PC-3 (cell line): ENCODE results near the gene TLNRD1. TPM values are rescaled to one million over a fixed set of nuclear protein-coding genes. Genes with fewer than 3 reads are reported as not detected.

Experiments
- ATAC-seq: fragments of 200-7000 bp; cut with Tn5 transposase; 2 replicates; pipeline ENCODE4 v1.9.1; 2020; ENCODE audit warnings: mild to moderate bottlenecking, moderate library complexity
- BruUV-seq: library from RNA; stranded (reverse); fragments of 400-500 nt; replicated peaks from 2 replicates; lab custom pipeline; 2021; lab: Mats Ljungman, UMichigan
- CTCF ChIA-PET: fragments of 300-600 bp; sonication (Branson Sonifier 250); formaldehyde crosslinking; loops from one replicate; lab custom pipeline; 2022; ENCODE audit warnings: antibody characterized with exemption; lab: Charles Lee
- POLR2A ChIA-PET: fragments of 300-600 bp; sonication (Branson Sonifier 250); formaldehyde crosslinking; loops from one replicate; lab custom pipeline; 2022; ENCODE audit warnings: antibody characterized with exemption; ENCODE audit not compliant: unreplicated experiment; lab: Charles Lee
- DNase-seq: peaks from one replicate; pipeline ENCODE4 v3.0.0-alpha.2; 2015
- H2AFZ ChIP-seq: fragments of 300-600 bp; sonication (generic); 2 replicates; pipeline ENCODE4 v1.6.0; 2016; ENCODE audit warnings: antibody characterized with exemption, low read length
- H3F3A ChIP-seq: fragments of 300-600 bp; sonication (generic); one replicate; pipeline ENCODE4 v1.6.0; 2017; ENCODE audit warnings: antibody characterized with exemption, low read length, control low read depth, mild to moderate bottlenecking; ENCODE audit not compliant: unreplicated experiment
- H3K27ac ChIP-seq: fragments of 300-600 bp; sonication (generic); 2 replicates; pipeline ENCODE4 v1.5.1; 2016; ENCODE audit warnings: mild to moderate bottlenecking, low read length
- H3K27me3 ChIP-seq: fragments of 300-600 bp; sonication (generic); 2 replicates; pipeline ENCODE4 v1.6.1; 2016; ENCODE audit warnings: low read length, mixed read lengths
- H3K36me3 ChIP-seq: fragments of 300-600 bp; sonication (generic); 2 replicates; pipeline ENCODE4 v1.6.1; 2016; ENCODE audit warnings: low read depth, mixed run types, low read length, mixed read lengths
- H3K4me1 ChIP-seq: fragments of 300-600 bp; sonication (generic); 2 replicates; pipeline ENCODE4 v1.5.1; 2016; ENCODE audit warnings: low read length; ENCODE audit not compliant: insufficient read depth
- H3K4me2 ChIP-seq: fragments of 300-600 bp; sonication (generic); 2 replicates; pipeline ENCODE4 v1.6.0; 2016; ENCODE audit warnings: low read length
- H3K4me3 ChIP-seq: fragments of 300-600 bp; sonication (generic); 2 replicates; pipeline ENCODE4 v1.5.1; 2016; ENCODE audit warnings: mild to moderate bottlenecking, low read length, mixed read lengths
- H3K79me2 ChIP-seq: fragments of 300-600 bp; sonication (generic); 2 replicates; pipeline ENCODE4 v1.6.1; 2017; ENCODE audit warnings: low read length, mixed read lengths
- H3K9ac ChIP-seq: fragments of 300-600 bp; sonication (generic); 2 replicates; pipeline ENCODE4 v1.6.0; 2016; ENCODE audit warnings: mild to moderate bottlenecking, low read length
- H3K9me2 ChIP-seq: fragments of 300-600 bp; sonication (generic); replicated peaks from 2 replicates; pipeline ENCODE4 v1.6.1; 2016; ENCODE audit warnings: mixed run types, low read length, mixed read lengths
- H3K9me3 ChIP-seq: fragments of 300-600 bp; sonication (generic); 2 replicates; pipeline ENCODE4 v1.6.1; 2016; ENCODE audit warnings: low read length, mixed read lengths
- H4K20me1 ChIP-seq: fragments of 300-600 bp; sonication (generic); 2 replicates; pipeline ENCODE4 v1.6.1; 2016; ENCODE audit warnings: low read length, mixed read lengths
- CTCF ChIP-seq: fragments of 300-600 bp; sonication (generic); conservative IDR thresholded peaks from 2 replicates; pipeline ENCODE4 v1.5.1; 2017; ENCODE audit warnings: antibody characterized with exemption, low read depth, mild to moderate bottlenecking, low read length
- EZH2 ChIP-seq: fragments of 300-600 bp; sonication (generic); IDR thresholded peaks from one replicate; pipeline ENCODE4 v1.6.1; 2017; ENCODE audit warnings: antibody characterized with exemption, mild to moderate bottlenecking, low read length; ENCODE audit not compliant: unreplicated experiment
- EZH2phosphoT487 ChIP-seq: fragments of 300-600 bp; sonication (generic); IDR thresholded peaks from 2 replicates; pipeline ENCODE4 v1.6.1; 2018; ENCODE audit warnings: mild to moderate bottlenecking, antibody characterized with exemption, low read length, borderline replicate concordance
- intact Hi-C: fragments of 100-400 bp; cut with micrococcal nuclease; formaldehyde crosslinking; loops from 2 replicates; pipeline ENCODE4 v1.9.0; 2023
- total RNA-seq: library from RNA; depleted of rRNA; stranded (reverse); fragments of >200 nt; gene quantifications from 2 replicates; pipeline ENCODE4 v1.2.3, GENCODE V29; 2014

TLNRD1 gene
- total RNA-seq, 1 experiment from 2014 or later: 17.8 TPM

- H4K20me1 ChIP-seq: peaks cover 10% of the 10 kb centered on the region; the same call in 1 of the 2 replicates
- intact Hi-C loops: no loop called here
- no peaks in the 10 kb centered on the region for H3K9me2 ChIP-seq
- ATAC-seq (no peak), DNase-seq (no peak)
- ChIA-PET POLR2A (interaction anchor here (0.7 kb wide), 1 partner anchor 241 kb away, joined by 3 read pairs; no protein-coding TSS in a partner anchor), CTCF (no interaction called here)
- peaks cover 20% of the 10 kb centered on the region; the same call in 1 of the 2 replicates for H3K36me3 ChIP-seq
- TF ChIP-seq CTCF: no peak
- no peak for TF ChIP-seq EZH2
- TF ChIP-seq EZH2phosphoT487: no peak
- H2AFZ ChIP-seq: no peak overlapping the region
- H3K9me3 ChIP-seq: no peaks in the 10 kb centered on the region
- no peak overlapping the region for H3K4me3 ChIP-seq
- H3K9ac ChIP-seq: no peak overlapping the region
- no peaks in the 10 kb centered on the region for H3F3A ChIP-seq
- no peaks in the 10 kb centered on the region for H3K27me3 ChIP-seq
- peaks cover 18% of the 10 kb centered on the region for H3K4me1 ChIP-seq
- no peak overlapping the region for H3K27ac ChIP-seq
- peaks cover 71% of the 10 kb centered on the region for H3K79me2 ChIP-seq
- H3K4me2 ChIP-seq: no peak overlapping the region
- no TSS peak for BruUV-seq
These were observed 17.9 kb upstream of the TLNRD1 start for GRCh38 chr15:80982839-80983238.

GRCh38 chr15:80984856-80985255 is 15.9 kb upstream of the TLNRD1 start:
- intact Hi-C loops: no loop called here
- no peak for DNase-seq
- ATAC-seq: no peak
- TF ChIP-seq CTCF: no peak
- no peak for TF ChIP-seq EZH2phosphoT487
- TF ChIP-seq EZH2: no peak
- H3K79me2 ChIP-seq: peaks cover 76% of the 10 kb centered on the region
- no peak overlapping the region for H3K4me3 ChIP-seq
- H3K27ac ChIP-seq: no peak overlapping the region
- H3K9ac ChIP-seq: no peak overlapping the region
- no peaks in the 10 kb centered on the region for H3F3A ChIP-seq
- peaks cover 22% of the 10 kb centered on the region; the same call in 1 of the 2 replicates for H4K20me1 ChIP-seq
- CTCF ChIA-PET: no interaction called here
- no peaks in the 10 kb centered on the region for H3K9me2 ChIP-seq
- H3K9me3 ChIP-seq: no peaks in the 10 kb centered on the region
- no peaks in the 10 kb centered on the region for H3K27me3 ChIP-seq
- H3K4me2 ChIP-seq: no peak overlapping the region
- H3K36me3 ChIP-seq: peaks cover 7% of the 10 kb centered on the region; the same call in 1 of the 2 replicates
- POLR2A ChIA-PET: no interaction called here
- BruUV-seq: no TSS peak
- H3K4me1 ChIP-seq: peaks cover 19% of the 10 kb centered on the region
- no peak overlapping the region for H2AFZ ChIP-seq

GRCh38 chr15:80985981-80986380 is 14.7 kb upstream of the TLNRD1 start:
- Histone ChIP-seq H3K4me3 (no peak overlapping the region), H3K4me1 (peaks cover 28% of the 10 kb centered on the region), H3K27ac (no peak overlapping the region), H3K4me2 (no peak overlapping the region), H3F3A (no peaks in the 10 kb centered on the region), H3K9ac (no peak overlapping the region), H3K27me3 (no peaks in the 10 kb centered on the region), H3K9me2 (no peaks in the 10 kb centered on the region), H2AFZ (no peak overlapping the region), H3K9me3 (no peaks in the 10 kb centered on the region), H4K20me1 (peaks cover 22% of the 10 kb centered on the region; the same call in 1 of the 2 replicates), H3K36me3 (no peaks in the 10 kb centered on the region; the same call in 1 of the 2 replicates), H3K79me2 (peaks cover 76% of the 10 kb centered on the region)
- POLR2A ChIA-PET: no interaction called here
- CTCF ChIA-PET: no interaction called here
- DNase-seq: no peak
- TF ChIP-seq EZH2phosphoT487 (no peak), EZH2 (no peak), CTCF (no peak)
- intact Hi-C loops: no loop called here
- no peak for ATAC-seq
- no TSS peak for BruUV-seq
